Endodermal cell (in vitro differentiated cells): Measurements from ENCODE around the gene WNT9B. TPM values are rescaled to one million over a fixed set of nuclear protein-coding genes. Genes with fewer than 3 reads are reported as not detected.

Experiments used
- DNase-seq: peaks from one replicate; pipeline ENCODE4 v3.0.0-alpha.2; 2017
- H3K27ac ChIP-seq: 2 replicates; pipeline ENCODE4 v1.5.1; 2013; ENCODE audit warnings: mild to moderate bottlenecking, low read depth, low read length, moderate library complexity
- H3K27me3 ChIP-seq: 2 replicates; pipeline ENCODE4 v1.6.1; 2013; ENCODE audit warnings: mild to moderate bottlenecking, low read length, moderate library complexity; ENCODE audit not compliant: insufficient read depth, control insufficient read depth, poor library complexity, severe bottlenecking
- H3K36me3 ChIP-seq: 2 replicates; pipeline ENCODE4 v1.7.0; 2013; ENCODE audit warnings: mild to moderate bottlenecking, low read length, moderate library complexity; ENCODE audit not compliant: control insufficient read depth, insufficient read depth
- H3K4me1 ChIP-seq: one replicate; pipeline ENCODE4 v1.7.0; 2013; ENCODE audit warnings: low read length; ENCODE audit not compliant: control insufficient read depth, insufficient read depth
- H3K4me3 ChIP-seq: 2 replicates; pipeline ENCODE4 v1.5.1; 2013; ENCODE audit warnings: mild to moderate bottlenecking, low read length, moderate library complexity
- H3K9ac ChIP-seq: 2 replicates; pipeline ENCODE4 v1.6.1; 2013; ENCODE audit warnings: mild to moderate bottlenecking, low read length, moderate library complexity; ENCODE audit not compliant: poor library complexity, severe bottlenecking; ENCODE audit errors: extremely low read depth
- H3K9me3 ChIP-seq: 2 replicates; pipeline ENCODE4 v1.6.1; 2013; ENCODE audit warnings: mild to moderate bottlenecking, low read length, moderate library complexity; ENCODE audit not compliant: control insufficient read depth
- H3K27ac Mint-ChIP-seq: 2 replicates; pipeline ENCODE4 v1.8.0; 2020; ENCODE audit warnings: mixed read lengths
- H3K27me3 Mint-ChIP-seq: 2 replicates; pipeline ENCODE4 v1.8.0; 2021; ENCODE audit warnings: mild to moderate bottlenecking, mixed read lengths; ENCODE audit not compliant: insufficient read depth
- H3K36me3 Mint-ChIP-seq: 2 replicates; pipeline ENCODE4 v1.8.0; 2020; ENCODE audit warnings: low read depth, mixed read lengths
- H3K4me1 Mint-ChIP-seq: 2 replicates; pipeline ENCODE4 v1.8.0; 2020; ENCODE audit warnings: mixed read lengths
- H3K4me3 Mint-ChIP-seq: 2 replicates; pipeline ENCODE4 v1.8.0; 2020; ENCODE audit warnings: mild to moderate bottlenecking, moderate library complexity, mixed read lengths
- H3K9me3 Mint-ChIP-seq: 2 replicates; pipeline ENCODE4 v1.8.0; 2020; ENCODE audit warnings: mild to moderate bottlenecking, mixed read lengths
- CTCF ChIP-seq: fragments of 200-600 bp; sonication (generic); conservative IDR thresholded peaks from 2 replicates; pipeline ENCODE4 v1.5.0; 2021; ENCODE audit warnings: antibody characterized with exemption, mild to moderate bottlenecking
- WGBS, 2 experiments: methylation state at CpG; one replicate each; pipeline versions ENCODE4 v1.1.5 to v1.1.7; 2013; ENCODE audit warnings: missing lambda C conversion rate in 2 of 2, mixed read lengths in 1 of 2; ENCODE audit not compliant: insufficient coverage in 1 of 2, insufficient read length in 1 of 2; 5-methylcytosine and 5-hydroxymethylcytosine counted together
- total RNA-seq, 2 donors: library from RNA; stranded (reverse); fragmentation: NEBNext Ultra II Directional in 1 of 2; extraction: Animal tissue kit (Norgen Biotek cat#: 25700) in 1 of 2; gene quantifications; 2 replicates in 1 of 2; 3 replicates in 1 of 2; pipeline ENCODE4 v1.2.1, GENCODE V29; 2021

WNT9B gene
- total RNA-seq, 2 donors from 2014 or later, result 0.33 TPM; not detected in 1

GRCh38 chr17:46822388-46822921 is 28.9 kb upstream of the WNT9B start:
- WGBS, 2 experiments, result 74 to 83% methylated on average over 29 to 35 of the region's 35 CpGs
- no peaks in the 10 kb centered on the region for H3K36me3 Mint-ChIP-seq
- no peaks in the 10 kb centered on the region for H3K4me1 ChIP-seq
- H3K27me3 Mint-ChIP-seq, result peaks cover 7% of the 10 kb centered on the region
- peak; percentile 96 for TF ChIP-seq CTCF
- H3K36me3 ChIP-seq, result no peaks in the 10 kb centered on the region
- DNase-seq, result peak; percentile 91
- no peaks in the 10 kb centered on the region for H3K27me3 ChIP-seq
- H3K9me3 ChIP-seq, result no peaks in the 10 kb centered on the region
- no peak overlapping the region for H3K4me3 ChIP-seq
- H3K27ac ChIP-seq, result no peak overlapping the region
- H3K4me3 Mint-ChIP-seq, result no peak overlapping the region
- no peaks in the 10 kb centered on the region for H3K9me3 Mint-ChIP-seq
- no peak overlapping the region for H3K27ac Mint-ChIP-seq
- peaks cover 28% of the 10 kb centered on the region for H3K4me1 Mint-ChIP-seq
- H3K9ac ChIP-seq, result no peak overlapping the region

GRCh38 chr17:46823657-46824056 is 27.7 kb upstream of the WNT9B start:
- Mint-ChIP-seq H3K27me3 (peaks cover 4% of the 10 kb centered on the region), H3K4me3 (no peak overlapping the region), H3K27ac (no peak overlapping the region), H3K4me1 (peaks cover 22% of the 10 kb centered on the region), H3K36me3 (no peaks in the 10 kb centered on the region), H3K9me3 (no peaks in the 10 kb centered on the region)
- no peaks in the 10 kb centered on the region for H3K36me3 ChIP-seq
- no peaks in the 10 kb centered on the region for H3K9me3 ChIP-seq
- DNase-seq, result no peak
- TF ChIP-seq CTCF, result no peak
- no peaks in the 10 kb centered on the region for H3K4me1 ChIP-seq
- WGBS, 2 experiments, result 92% methylated on average over 5 to 8 of the region's 8 CpGs
- no peak overlapping the region for H3K9ac ChIP-seq
- H3K27ac ChIP-seq, result no peak overlapping the region
- H3K27me3 ChIP-seq, result no peaks in the 10 kb centered on the region
- H3K4me3 ChIP-seq, result no peak overlapping the region

GRCh38 chr17:46826116-46826515 is 25.3 kb upstream of the WNT9B start:
- 65 to 100% methylated on average over 1 of the region's 1 CpG for WGBS, 2 experiments
- Mint-ChIP-seq H3K4me1 (peaks cover 15% of the 10 kb centered on the region), H3K36me3 (no peaks in the 10 kb centered on the region), H3K27me3 (peaks cover 4% of the 10 kb centered on the region), H3K4me3 (no peak overlapping the region), H3K27ac (no peak overlapping the region), H3K9me3 (no peaks in the 10 kb centered on the region)
- H3K9ac ChIP-seq, result no peak overlapping the region
- no peak for DNase-seq
- H3K4me1 ChIP-seq, result no peaks in the 10 kb centered on the region
- H3K9me3 ChIP-seq, result no peaks in the 10 kb centered on the region
- H3K4me3 ChIP-seq, result no peak overlapping the region
- H3K27ac ChIP-seq, result no peak overlapping the region
- no peaks in the 10 kb centered on the region for H3K36me3 ChIP-seq
- TF ChIP-seq CTCF, result no peak
- H3K27me3 ChIP-seq, result no peaks in the 10 kb centered on the region
